Frontal cortex (tissue), 4 donors: ENCODE data around the gene MAP2K2. TPM values are rescaled to one million over a fixed set of nuclear protein-coding genes. Genes with fewer than 3 reads are reported as not detected.
A peak's percentile ranks its signal among the peaks of the same experiment; 100 is the strongest.
"Not testable (repeated sequence)": the region's sequence is repeated elsewhere in the genome, so short reads cannot be mapped to it uniquely, and the experiment has no call there.

Source experiments
- DNase-seq, 2 donors: peaks; one replicate each; pipeline ENCODE4 v3.0.0; 2012; ENCODE audit warnings: low spot score in 2 of 2
- FAIRE-seq: peaks from 2 replicates; lab custom pipeline; 2012; peaks lifted over from hg19 to GRCh38; lab: Jason Lieb, UNC
- total RNA-seq: library from RNA; depleted of rRNA; stranded (reverse); fragments of >200 nt; gene quantifications from one replicate; pipeline ENCODE4 v1.2.3, GENCODE V29; 2014
- donor health status: control.
- donor health status: control.
- donor health status: control.

MAP2K2 gene
- total RNA-seq = 99.1 TPM

- DNase-seq = peak; percentile 95 to 98
- FAIRE-seq = no peak
These were observed at the start of gene MAP2K2 for GRCh38 chr19:4123615-4124568. MAP2K2 (minus strand) TSS chr19:4124122; CDS start chr19:4123875, 247 bp downstream.

- DNase-seq = peak in 1 of 2 donors; percentile 57
These were observed 49.0 kb upstream of the MAP2K2 start for GRCh38 chr19:4172861-4173473.

GRCh38 chr19:4171676-4172075 is 47.8 kb upstream of the MAP2K2 start:
- DNase-seq (no peak), FAIRE-seq (no peak)

More at GRCh38 chr19:4172861-4173473, 49.0 kb upstream of the MAP2K2 start:
- no peak for FAIRE-seq

GRCh38 chr19:4164262-4164661 is 40.3 kb upstream of the MAP2K2 start:
- DNase-seq (no peak), FAIRE-seq (no peak)

- FAIRE-seq = no peak
These were observed 37.6 kb upstream of the MAP2K2 start for GRCh38 chr19:4161415-4162077.

GRCh38 chr19:4157971-4158370 is 34.0 kb upstream of the MAP2K2 start:
- not testable (repeated sequence) for DNase-seq, FAIRE-seq

More at GRCh38 chr19:4161415-4162077, 37.6 kb upstream of the MAP2K2 start:
- DNase-seq = no peak

- DNase-seq (no peak), FAIRE-seq (no peak)
These were observed 33.2 kb upstream of the MAP2K2 start for GRCh38 chr19:4157164-4157563.

GRCh38 chr19:4154571-4155312 is 30.8 kb upstream of the MAP2K2 start:
- DNase-seq = no peak
- no peak for FAIRE-seq

GRCh38 chr19:4152241-4152998 is 28.5 kb upstream of the MAP2K2 start:
- FAIRE-seq (no peak), DNase-seq (no peak)

- DNase-seq (no peak), FAIRE-seq (no peak)
These were observed 27.7 kb upstream of the MAP2K2 start for GRCh38 chr19:4151623-4152022.

GRCh38 chr19:4149518-4150288 is 25.8 kb upstream of the MAP2K2 start:
- no peak for DNase-seq
- no peak for FAIRE-seq

GRCh38 chr19:4144666-4145249 is 20.8 kb upstream of the MAP2K2 start:
- no peak for DNase-seq
- no peak for FAIRE-seq

GRCh38 chr19:4142916-4143315 is 19.0 kb upstream of the MAP2K2 start:
- FAIRE-seq = not testable (repeated sequence)

GRCh38 chr19:4140237-4140711 is 16.4 kb upstream of the MAP2K2 start:
- FAIRE-seq = no peak
- DNase-seq = peak; percentile 48 to 65

More at GRCh38 chr19:4142916-4143315, 19.0 kb upstream of the MAP2K2 start:
- not testable (repeated sequence) for DNase-seq

- DNase-seq (peak in 1 of 2 donors; percentile 70), FAIRE-seq (no peak)
These were observed 15.8 kb upstream of the MAP2K2 start for GRCh38 chr19:4139614-4140236.

GRCh38 chr19:4138445-4138844 is 14.5 kb upstream of the MAP2K2 start:
- DNase-seq (no peak), FAIRE-seq (no peak)

- FAIRE-seq (no peak), DNase-seq (no peak)
These were observed 12.8 kb upstream of the MAP2K2 start for GRCh38 chr19:4136680-4137088.
